SK-N-SH (cell line): ENCODE results near the gene C2orf15. TPM values are rescaled to one million over a fixed set of nuclear protein-coding genes. Genes with fewer than 3 reads are reported as not detected.
A peak's percentile ranks its signal among the peaks of the same experiment; 100 is the strongest.

Experiments used
- CTCF ChIA-PET: fragments of 300-600, 350-600 bp; formaldehyde crosslinking; extraction: SDS; loops from one replicate; lab custom pipeline; 2021; lab: Yijun Ruan, JAX
- POLR2A ChIA-PET: fragments of 350-600 bp; sonication (Branson Sonifier 250); formaldehyde crosslinking; extraction: SDS; loops from one replicate; lab custom pipeline; 2020; ENCODE audit warnings: antibody characterized with exemption, inconsistent platforms; lab: Yijun Ruan, JAX
- DNase-seq: peaks from one replicate; pipeline ENCODE4 v3.0.0; 2012
- H2AFZ ChIP-seq: fragments of 200-600 bp; sonication (generic); 2 replicates; pipeline ENCODE4 v1.8.1; 2016; ENCODE audit warnings: antibody characterized with exemption, mild to moderate bottlenecking, low read depth
- H3F3A ChIP-seq: fragments of 200-600 bp; sonication (generic); replicated peaks from 2 replicates; pipeline ENCODE3; 2016; ENCODE audit warnings: antibody characterized with exemption, mild to moderate bottlenecking; ENCODE audit not compliant: insufficient read depth
- H3K27ac ChIP-seq, 2 experiments: fragments of 200-500 bp in 1 of 2; fragments of 200-600 bp in 1 of 2; sonication (Bioruptor generic) in 1 of 2; sonication (generic), shearing (Covaris generic) in 1 of 2; 2 replicates each; pipeline versions ENCODE4 v1.5.1 to v1.6.1; 2014 to 2016; ENCODE audit warnings: low read depth in 2 of 2, inconsistent platforms in 1 of 2, low read length in 1 of 2, mild to moderate bottlenecking in 1 of 2, mixed read lengths in 1 of 2
- H3K27me3 ChIP-seq: fragments of 200-600 bp; sonication (generic), shearing (Covaris generic); 2 replicates; pipeline ENCODE4 v1.6.1; 2016; ENCODE audit warnings: mixed run types; ENCODE audit not compliant: insufficient read depth
- H3K36me3 ChIP-seq, 2 experiments: fragments of 200-500 bp in 1 of 2; fragments of 200-600 bp in 1 of 2; sonication (Bioruptor generic) in 1 of 2; sonication (generic) in 1 of 2; replicated peaks in 1 of 2; 2 replicates each; pipeline versions ENCODE3 to v1.5.1; 2014 to 2016; ENCODE audit warnings: low read length in 1 of 2, mild to moderate bottlenecking in 1 of 2; ENCODE audit not compliant: insufficient read depth in 2 of 2, control insufficient read depth in 1 of 2
- H3K4me1 ChIP-seq, 2 experiments: fragments of 200-500 bp in 1 of 2; fragments of 200-600 bp in 1 of 2; sonication (Bioruptor generic) in 1 of 2; sonication (generic), shearing (Covaris generic) in 1 of 2; 2 replicates each; pipeline versions ENCODE4 v1.5.1 to v1.6.1; 2014 to 2016; ENCODE audit warnings: low read depth in 1 of 2, low read length in 1 of 2, mixed run types in 1 of 2; ENCODE audit not compliant: insufficient read depth in 2 of 2, control insufficient read depth in 1 of 2
- H3K4me2 ChIP-seq: fragments of 200-600 bp; sonication (generic), shearing (Covaris generic); 2 replicates; pipeline ENCODE4 v1.6.1; 2017; ENCODE audit warnings: mixed run types
- H3K4me3 ChIP-seq, 2 experiments: fragments of 200-500 bp in 1 of 2; fragments of 200-600 bp in 1 of 2; sonication (Bioruptor generic) in 1 of 2; sonication (generic), shearing (Covaris generic) in 1 of 2; 2 replicates each; pipeline versions ENCODE4 v1.5.1 to v1.8.1; 2014 to 2016; ENCODE audit warnings: low read depth in 2 of 2, inconsistent platforms in 1 of 2, low read length in 1 of 2, mild to moderate bottlenecking in 1 of 2, mixed read lengths in 1 of 2, moderate library complexity in 1 of 2
- H3K79me2 ChIP-seq: fragments of 200-600 bp; sonication (generic); 2 replicates; pipeline ENCODE4 v1.8.1; 2017; ENCODE audit warnings: mild to moderate bottlenecking; ENCODE audit not compliant: insufficient read depth
- H3K9ac ChIP-seq: fragments of 200-600 bp; sonication (generic); 2 replicates; pipeline ENCODE4 v1.6.1; 2017; ENCODE audit warnings: mixed run types
- H3K9me2 ChIP-seq: fragments of 200-600 bp; sonication (generic); 2 replicates; pipeline ENCODE4 v1.6.1; 2017; ENCODE audit warnings: mixed run types
- H3K9me3 ChIP-seq: fragments of 200-600 bp; sonication (generic); 2 replicates; pipeline ENCODE4 v1.6.1; 2017; ENCODE audit warnings: mixed run types, mild to moderate bottlenecking, moderate library complexity
- H4K20me1 ChIP-seq: fragments of 200-600 bp; sonication (generic); 2 replicates; pipeline ENCODE4 v1.6.1; 2017; ENCODE audit warnings: mild to moderate bottlenecking, mixed run types; ENCODE audit not compliant: insufficient read depth
- CHD2 ChIP-seq: fragments of 150-350 bp; IDR thresholded peaks from 2 replicates; pipeline ENCODE4 v1.6.1; 2018; ENCODE audit warnings: low read length; ENCODE audit not compliant: partially characterized antibody
- EP300 ChIP-seq, 2 experiments: IDR thresholded peaks; 2 replicates each; pipeline versions ENCODE4 v1.4.0 to v1.6.1; 2012; ENCODE audit warnings: borderline replicate concordance in 1 of 2, low read depth in 1 of 2, low read length in 1 of 2
- FOSL2 ChIP-seq: IDR thresholded peaks from 2 replicates; pipeline ENCODE4 v1.4.0; 2012; ENCODE audit warnings: low read depth, mild to moderate bottlenecking, moderate library complexity, borderline replicate concordance
- GATA2 ChIP-seq: sonication (generic); formaldehyde crosslinking; IDR thresholded peaks from 2 replicates; pipeline ENCODE4 v1.5.0; 2020; ENCODE audit warnings: mild to moderate bottlenecking, missing genetic modification reagents
- IRF3 ChIP-seq: fragments of 150-350 bp; IDR thresholded peaks from 2 replicates; pipeline ENCODE4 v1.6.1; 2016; ENCODE audit warnings: mild to moderate bottlenecking, low read depth, low read length
- MEF2A ChIP-seq: IDR thresholded peaks from 2 replicates; pipeline ENCODE4 v1.4.0; 2012; ENCODE audit warnings: low read depth, borderline replicate concordance
- NRF1 ChIP-seq: IDR thresholded peaks from 2 replicates; pipeline ENCODE4 v1.6.1; 2012; ENCODE audit warnings: low read depth, mild to moderate bottlenecking, low read length
- POLR2AphosphoS5 ChIP-seq: IDR thresholded peaks from 2 replicates; pipeline ENCODE4 v1.6.1; 2012; ENCODE audit warnings: low read depth, low read length
- RAD21 ChIP-seq: IDR thresholded peaks from 2 replicates; pipeline ENCODE4 v1.6.1; 2012; ENCODE audit warnings: mild to moderate bottlenecking, low read length
- RCOR1 ChIP-seq: fragments of 150-350 bp; IDR thresholded peaks from 2 replicates; pipeline ENCODE4 v1.6.1; 2017; ENCODE audit warnings: antibody characterized with exemption, low read length
- RFX5 ChIP-seq: IDR thresholded peaks from 2 replicates; pipeline ENCODE4 v1.6.1; 2012; ENCODE audit warnings: mild to moderate bottlenecking, improper control_type of control experiment, low read length
- SIN3A ChIP-seq: IDR thresholded peaks from 2 replicates; pipeline ENCODE4 v1.6.1; 2012; ENCODE audit warnings: low read depth, mild to moderate bottlenecking, low read length, moderate library complexity, borderline replicate concordance
- SMC3 ChIP-seq: IDR thresholded peaks from 2 replicates; pipeline ENCODE4 v1.6.1; 2012; ENCODE audit warnings: low read depth, low read length, improper control_type of control experiment
- TAF1 ChIP-seq: IDR thresholded peaks from 2 replicates; pipeline ENCODE4 v1.6.1; 2012; ENCODE audit warnings: low read depth, mild to moderate bottlenecking, low read length, moderate library complexity, borderline replicate concordance
- USF2 ChIP-seq: fragments of 150-350 bp; IDR thresholded peaks from 2 replicates; pipeline ENCODE4 v1.6.1; 2017; ENCODE audit warnings: antibody characterized with exemption, low read length, low read depth, borderline replicate concordance
- YY1 ChIP-seq: IDR thresholded peaks from 2 replicates; pipeline ENCODE4 v1.4.0; 2012; ENCODE audit warnings: low read depth, mild to moderate bottlenecking
- WGBS: methylation state at CpG from one replicate; pipeline ENCODE4 v1.1.6; 2017; ENCODE audit warnings: low lambda C conversion rate; 5-methylcytosine and 5-hydroxymethylcytosine counted together
- polyA plus RNA-seq, 3 experiments: library from polyadenylated mRNA; depleted of rRNA; stranded (reverse); fragments of >200 nt; gene quantifications; 2 replicates each; pipeline ENCODE4 v1.2.3, GENCODE V29; 2012
- TF ChIP-seq, protein P1 (sequence below): IDR thresholded peaks from 2 replicates; pipeline ENCODE4 v1.4.0; 2012; ENCODE audit warnings: low read depth
- TF ChIP-seq, protein P2 (sequence below): IDR thresholded peaks from 2 replicates; pipeline ENCODE4 v1.6.1; 2012; ENCODE audit warnings: mild to moderate bottlenecking, low read depth, low read length, moderate library complexity
- TF ChIP-seq, protein P3 (sequence below): fragments of 200-600 bp; sonication (generic); IDR thresholded peaks from 2 replicates; pipeline ENCODE4 v1.6.1; 2017; ENCODE audit warnings: antibody characterized with exemption, mild to moderate bottlenecking, moderate library complexity

C2orf15 gene
- polyA plus RNA-seq, 1 of the 3 experiments (the other 2 are of a cell fraction) = 0.25 TPM

DNA sequence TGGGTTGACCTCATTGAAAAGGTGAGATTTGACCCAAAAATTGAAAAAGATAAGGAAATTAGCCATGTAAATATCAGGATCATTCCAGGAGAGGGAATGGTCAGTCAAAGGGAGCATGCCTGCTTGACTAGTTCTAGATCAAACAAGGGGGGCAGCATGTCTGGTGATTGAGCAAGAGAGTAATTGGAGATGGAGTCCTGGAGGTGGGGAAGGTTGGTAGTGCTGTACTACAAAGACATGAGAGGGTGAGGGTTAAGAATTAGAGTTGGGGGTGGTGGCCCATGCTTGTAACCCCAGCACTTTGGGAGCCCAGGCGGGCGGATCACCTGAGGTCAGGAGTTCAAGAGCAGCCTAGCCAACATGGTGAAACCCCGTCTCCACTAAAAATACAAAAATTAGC lies 41.5 kb downstream of the C2orf15 start:
- H3K4me2 ChIP-seq = peak overlapping the region; percentile 88; the same call in 1 of the 2 replicates
- H4K20me1 ChIP-seq = peaks cover 10% of the 10 kb centered on the region; the same call in 1 of the 2 replicates
- TF ChIP-seq SIN3A (no peak), POLR2AphosphoS5 (no peak), EP300 (IDR thresholded peaks at IDR 0.05; ENCODE audit: borderline replicate concordance in 1 of 2, low read depth in 1 of 2, low read length in 1 of 2) (no peak), GATA2 (CRISPR knock-in tag) (no peak), TAF1 (no peak), CHD2 (no peak), NRF1 (no peak), RCOR1 (no peak)
- TF ChIP-seq, protein P1, sequence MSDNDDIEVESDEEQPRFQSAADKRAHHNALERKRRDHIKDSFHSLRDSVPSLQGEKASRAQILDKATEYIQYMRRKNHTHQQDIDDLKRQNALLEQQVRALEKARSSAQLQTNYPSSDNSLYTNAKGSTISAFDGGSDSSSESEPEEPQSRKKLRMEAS = no peak
- TF ChIP-seq, protein P2, sequence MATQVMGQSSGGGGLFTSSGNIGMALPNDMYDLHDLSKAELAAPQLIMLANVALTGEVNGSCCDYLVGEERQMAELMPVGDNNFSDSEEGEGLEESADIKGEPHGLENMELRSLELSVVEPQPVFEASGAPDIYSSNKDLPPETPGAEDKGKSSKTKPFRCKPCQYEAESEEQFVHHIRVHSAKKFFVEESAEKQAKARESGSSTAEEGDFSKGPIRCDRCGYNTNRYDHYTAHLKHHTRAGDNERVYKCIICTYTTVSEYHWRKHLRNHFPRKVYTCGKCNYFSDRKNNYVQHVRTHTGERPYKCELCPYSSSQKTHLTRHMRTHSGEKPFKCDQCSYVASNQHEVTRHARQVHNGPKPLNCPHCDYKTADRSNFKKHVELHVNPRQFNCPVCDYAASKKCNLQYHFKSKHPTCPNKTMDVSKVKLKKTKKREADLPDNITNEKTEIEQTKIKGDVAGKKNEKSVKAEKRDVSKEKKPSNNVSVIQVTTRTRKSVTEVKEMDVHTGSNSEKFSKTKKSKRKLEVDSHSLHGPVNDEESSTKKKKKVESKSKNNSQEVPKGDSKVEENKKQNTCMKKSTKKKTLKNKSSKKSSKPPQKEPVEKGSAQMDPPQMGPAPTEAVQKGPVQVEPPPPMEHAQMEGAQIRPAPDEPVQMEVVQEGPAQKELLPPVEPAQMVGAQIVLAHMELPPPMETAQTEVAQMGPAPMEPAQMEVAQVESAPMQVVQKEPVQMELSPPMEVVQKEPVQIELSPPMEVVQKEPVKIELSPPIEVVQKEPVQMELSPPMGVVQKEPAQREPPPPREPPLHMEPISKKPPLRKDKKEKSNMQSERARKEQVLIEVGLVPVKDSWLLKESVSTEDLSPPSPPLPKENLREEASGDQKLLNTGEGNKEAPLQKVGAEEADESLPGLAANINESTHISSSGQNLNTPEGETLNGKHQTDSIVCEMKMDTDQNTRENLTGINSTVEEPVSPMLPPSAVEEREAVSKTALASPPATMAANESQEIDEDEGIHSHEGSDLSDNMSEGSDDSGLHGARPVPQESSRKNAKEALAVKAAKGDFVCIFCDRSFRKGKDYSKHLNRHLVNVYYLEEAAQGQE = no peak
- TF ChIP-seq, protein P3, sequence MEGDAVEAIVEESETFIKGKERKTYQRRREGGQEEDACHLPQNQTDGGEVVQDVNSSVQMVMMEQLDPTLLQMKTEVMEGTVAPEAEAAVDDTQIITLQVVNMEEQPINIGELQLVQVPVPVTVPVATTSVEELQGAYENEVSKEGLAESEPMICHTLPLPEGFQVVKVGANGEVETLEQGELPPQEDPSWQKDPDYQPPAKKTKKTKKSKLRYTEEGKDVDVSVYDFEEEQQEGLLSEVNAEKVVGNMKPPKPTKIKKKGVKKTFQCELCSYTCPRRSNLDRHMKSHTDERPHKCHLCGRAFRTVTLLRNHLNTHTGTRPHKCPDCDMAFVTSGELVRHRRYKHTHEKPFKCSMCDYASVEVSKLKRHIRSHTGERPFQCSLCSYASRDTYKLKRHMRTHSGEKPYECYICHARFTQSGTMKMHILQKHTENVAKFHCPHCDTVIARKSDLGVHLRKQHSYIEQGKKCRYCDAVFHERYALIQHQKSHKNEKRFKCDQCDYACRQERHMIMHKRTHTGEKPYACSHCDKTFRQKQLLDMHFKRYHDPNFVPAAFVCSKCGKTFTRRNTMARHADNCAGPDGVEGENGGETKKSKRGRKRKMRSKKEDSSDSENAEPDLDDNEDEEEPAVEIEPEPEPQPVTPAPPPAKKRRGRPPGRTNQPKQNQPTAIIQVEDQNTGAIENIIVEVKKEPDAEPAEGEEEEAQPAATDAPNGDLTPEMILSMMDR = no peak
- WGBS = 94% methylated on average over 3 of the region's 3 CpGs
- DNase-seq = no peak
- ChIA-PET CTCF (no interaction called here), POLR2A (no interaction called here)
- H3K36me3 ChIP-seq = peaks cover 3% of the 10 kb centered on the region in 2 experiments
- no peak overlapping the region for H3K27ac ChIP-seq
- H3K9ac ChIP-seq = no peak overlapping the region
- H3F3A ChIP-seq = peaks cover 5% of the 10 kb centered on the region
- H3K4me1 ChIP-seq = peaks cover 0 to 16% of the 10 kb centered on the region in 2 experiments; a peak in 2 of 4 replicates
- no peak overlapping the region for H2AFZ ChIP-seq
- no peaks in the 10 kb centered on the region for H3K9me3 ChIP-seq
- H3K79me2 ChIP-seq = peaks cover 90% of the 10 kb centered on the region
- no peaks in the 10 kb centered on the region for H3K9me2 ChIP-seq
- H3K4me3 ChIP-seq = peak overlapping the region in 1 of 2 experiments; percentile 89; a peak in 1 of 4 replicates
- H3K27me3 ChIP-seq = no peaks in the 10 kb centered on the region

GRCh38 chr2:99184811-99185210 lies 43.3 kb downstream of the C2orf15 start:
- Histone ChIP-seq H3K4me2 (no peak overlapping the region), H3K27ac (no peak overlapping the region), H2AFZ (no peak overlapping the region), H4K20me1 (peaks cover 10% of the 10 kb centered on the region; the same call in 1 of the 2 replicates), H3K9ac (no peak overlapping the region), H3K4me1 (peaks cover 0 to 10% of the 10 kb centered on the region in 2 experiments; a peak in 2 of 4 replicates), H3K9me3 (no peaks in the 10 kb centered on the region), H3K27me3 (no peaks in the 10 kb centered on the region), H3F3A (peaks cover 5% of the 10 kb centered on the region), H3K9me2 (no peaks in the 10 kb centered on the region), H3K79me2 (peaks cover 93% of the 10 kb centered on the region), H3K36me3 (peaks cover 9 to 15% of the 10 kb centered on the region in 2 experiments), H3K4me3 (no peak overlapping the region)
- CTCF ChIA-PET = no interaction called here
- WGBS = 82% methylated on average over 6 of the region's 6 CpGs
- POLR2A ChIA-PET = no interaction called here
- DNase-seq = no peak
- no peak for TF ChIP-seq GATA2 (CRISPR knock-in tag)
- no peak for TF ChIP-seq SMC3
- TF ChIP-seq FOSL2 = no peak
- TF ChIP-seq RCOR1 = no peak
- TF ChIP-seq, protein P1 = no peak
- no peak for TF ChIP-seq RAD21
- TF ChIP-seq YY1 = no peak
- no peak for TF ChIP-seq USF2
- no peak for TF ChIP-seq CHD2
- TF ChIP-seq EP300 (IDR thresholded peaks at IDR 0.05; ENCODE audit: borderline replicate concordance in 1 of 2, low read depth in 1 of 2, low read length in 1 of 2) = no peak
- TF ChIP-seq RFX5 = no peak
- TF ChIP-seq POLR2AphosphoS5 = no peak
- TF ChIP-seq MEF2A = no peak
- no peak for TF ChIP-seq IRF3
